Neural progenitor cell (in vitro differentiated cells): Measurements from ENCODE around the gene FOXK2.

Experiments used
- EZH2 ChIP-seq: fragments of 200-600 bp; sonication (generic); IDR thresholded peaks from 2 replicates; pipeline ENCODE4 v1.6.1; 2017; ENCODE audit warnings: antibody characterized with exemption, mild to moderate bottlenecking, moderate library complexity
- TF ChIP-seq, protein P1 (sequence below): fragments of 200-600 bp; sonication (generic); IDR thresholded peaks from 2 replicates; pipeline ENCODE4 v1.5.1; 2017; ENCODE audit warnings: antibody characterized with exemption, mild to moderate bottlenecking

DNA sequence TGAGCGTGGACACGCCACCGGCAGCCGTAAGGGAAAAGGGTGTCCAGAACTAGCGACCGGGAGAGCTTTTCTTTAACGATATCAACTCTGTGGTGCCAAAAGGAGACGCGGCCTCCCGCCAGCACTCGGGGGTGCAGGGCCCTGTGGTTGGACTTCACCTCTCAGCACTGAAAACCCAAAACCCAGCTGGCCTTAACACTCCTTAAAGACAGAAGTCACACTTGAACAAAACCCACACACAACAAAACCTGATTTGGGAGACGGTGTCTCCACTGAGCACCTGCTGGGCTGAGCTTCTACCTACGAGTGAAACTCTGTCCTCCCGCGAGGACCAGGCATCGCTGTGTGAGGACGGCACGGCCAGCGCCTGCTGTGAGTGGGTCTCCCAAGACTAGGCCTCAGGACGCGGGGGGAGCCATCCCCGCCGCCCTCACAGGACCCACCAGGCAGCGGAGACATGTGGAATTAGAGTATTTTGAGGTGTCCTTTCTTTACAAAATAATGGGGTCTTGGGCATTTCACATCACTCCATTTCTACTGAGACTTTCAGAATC is 82.0 kb downstream of the FOXK2 start:
- TF ChIP-seq, protein P1, sequence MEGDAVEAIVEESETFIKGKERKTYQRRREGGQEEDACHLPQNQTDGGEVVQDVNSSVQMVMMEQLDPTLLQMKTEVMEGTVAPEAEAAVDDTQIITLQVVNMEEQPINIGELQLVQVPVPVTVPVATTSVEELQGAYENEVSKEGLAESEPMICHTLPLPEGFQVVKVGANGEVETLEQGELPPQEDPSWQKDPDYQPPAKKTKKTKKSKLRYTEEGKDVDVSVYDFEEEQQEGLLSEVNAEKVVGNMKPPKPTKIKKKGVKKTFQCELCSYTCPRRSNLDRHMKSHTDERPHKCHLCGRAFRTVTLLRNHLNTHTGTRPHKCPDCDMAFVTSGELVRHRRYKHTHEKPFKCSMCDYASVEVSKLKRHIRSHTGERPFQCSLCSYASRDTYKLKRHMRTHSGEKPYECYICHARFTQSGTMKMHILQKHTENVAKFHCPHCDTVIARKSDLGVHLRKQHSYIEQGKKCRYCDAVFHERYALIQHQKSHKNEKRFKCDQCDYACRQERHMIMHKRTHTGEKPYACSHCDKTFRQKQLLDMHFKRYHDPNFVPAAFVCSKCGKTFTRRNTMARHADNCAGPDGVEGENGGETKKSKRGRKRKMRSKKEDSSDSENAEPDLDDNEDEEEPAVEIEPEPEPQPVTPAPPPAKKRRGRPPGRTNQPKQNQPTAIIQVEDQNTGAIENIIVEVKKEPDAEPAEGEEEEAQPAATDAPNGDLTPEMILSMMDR, result no peak
- no peak for TF ChIP-seq EZH2
